HPDE6-E6E7 (cell line): ENCODE data around the gene EXO1.
A peak's percentile ranks its signal among the peaks of the same experiment; 100 is the strongest.
"Not testable (repeated sequence)": the region's sequence is repeated elsewhere in the genome, so short reads cannot be mapped to it uniquely, and the experiment has no call there.

ENCODE experiments used
- DNase-seq: peaks from one replicate; pipeline ENCODE4 v3.0.0; 2011; ENCODE audit warnings: missing footprints; ENCODE audit errors: extremely low spot score

The EXO1 gene

DNA sequence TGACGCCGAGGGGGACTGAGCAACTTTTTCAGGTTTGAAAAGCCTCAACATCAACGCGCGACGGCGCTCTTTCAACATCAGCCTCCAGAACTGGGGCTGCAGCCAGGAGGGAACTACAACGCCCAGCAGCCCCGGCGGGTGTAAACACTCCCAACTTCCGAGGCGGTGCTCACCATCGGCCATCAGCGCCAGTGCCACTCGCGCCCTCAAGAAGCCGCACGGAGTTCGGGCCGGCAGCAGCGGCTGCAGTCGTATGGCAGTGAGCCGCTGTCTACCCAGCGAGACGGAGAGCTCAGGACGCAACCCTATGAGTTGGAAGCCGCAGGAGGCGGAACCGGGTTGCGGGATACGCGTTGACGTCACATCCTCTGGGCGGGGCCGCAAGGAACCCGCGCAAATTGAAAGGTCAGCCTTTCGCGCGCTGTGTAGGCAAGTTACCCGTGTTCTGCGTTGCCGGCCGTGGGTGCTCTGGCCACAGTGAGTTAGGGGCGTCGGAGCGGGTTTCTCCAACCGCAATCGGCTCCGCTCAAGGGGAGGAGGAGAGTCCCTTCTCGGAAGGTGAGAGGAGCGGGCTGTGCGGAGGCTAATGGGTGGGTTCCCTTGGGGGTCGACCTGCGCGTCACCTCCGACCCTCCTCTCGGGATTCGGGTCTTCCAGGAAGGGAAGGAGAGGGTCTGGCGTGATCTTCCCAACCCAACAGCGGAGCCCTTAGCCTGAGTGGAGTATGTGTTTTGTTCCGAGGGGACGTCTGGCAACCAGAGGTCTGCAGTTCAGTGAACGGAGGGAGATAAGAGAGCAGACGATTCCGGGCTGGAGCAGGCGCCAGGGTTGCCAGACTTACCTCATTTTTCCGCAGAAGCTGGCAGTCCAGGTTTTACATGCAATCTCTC, at the start of gene EXO1:
EXO1 (plus strand) TSS at position 409 of the 890 bp plus-strand sequence. CDS start 2,222 bp downstream, outside the sequence.
- peak; percentile 95 for DNase-seq

DNA sequence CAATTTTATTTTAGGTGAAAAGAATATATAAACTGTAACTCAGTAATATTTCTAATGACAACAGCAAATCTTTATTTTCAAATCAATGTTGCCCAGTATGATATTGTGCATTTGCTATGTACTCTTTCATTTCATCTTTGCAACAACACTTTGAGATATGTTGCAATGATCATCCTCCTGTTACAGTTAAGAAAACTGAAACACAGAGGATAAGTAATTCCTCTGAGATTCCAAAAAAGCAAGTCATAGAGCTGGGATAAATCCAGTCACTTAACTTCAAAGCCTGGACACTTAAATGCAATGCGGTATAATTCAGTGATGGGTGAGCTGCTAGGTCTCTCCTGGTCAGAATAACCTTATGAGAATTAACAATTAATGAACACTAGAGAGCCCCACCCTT, 48.6 kb upstream of the EXO1 start:
- no peak for DNase-seq

DNA sequence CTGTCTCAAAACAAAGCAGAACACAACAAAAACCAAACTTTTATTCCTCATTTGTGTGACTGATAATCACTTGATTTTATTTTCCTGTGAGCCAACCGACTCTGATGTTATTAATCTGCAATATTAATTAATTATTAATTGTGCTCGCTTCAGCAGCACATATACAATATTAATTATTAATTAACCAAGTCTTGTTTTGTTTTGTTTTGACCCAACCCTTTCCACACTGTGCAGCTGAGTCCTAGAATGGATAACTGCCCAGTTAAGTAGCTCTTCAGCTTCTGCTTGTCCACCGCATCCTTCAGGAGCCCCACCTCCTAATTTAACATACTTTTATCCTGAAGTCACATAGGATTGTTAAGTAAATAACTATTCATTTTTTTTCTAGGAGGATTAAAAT, 47.4 kb upstream of the EXO1 start:
- no peak for DNase-seq

DNA sequence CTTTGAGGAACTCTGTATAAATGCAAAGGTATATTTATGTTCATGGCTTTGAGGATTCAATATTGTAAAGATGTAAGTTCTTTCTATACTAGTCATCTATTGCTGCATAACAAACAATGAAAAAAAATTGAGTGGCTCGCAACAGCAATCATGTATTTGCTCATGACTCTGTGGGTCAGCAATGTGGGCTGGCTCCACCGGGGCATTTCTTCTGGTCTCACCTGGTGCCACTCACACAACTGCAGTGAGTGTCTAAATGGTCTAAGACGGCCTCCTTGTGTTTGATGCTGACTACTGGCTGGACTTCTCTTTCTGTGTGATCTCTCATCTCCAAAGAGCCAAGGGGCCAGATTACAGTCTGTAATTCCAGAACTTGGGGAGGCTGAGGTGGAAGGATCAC, 45.1 kb upstream of the EXO1 start:
- DNase-seq: no peak

DNA sequence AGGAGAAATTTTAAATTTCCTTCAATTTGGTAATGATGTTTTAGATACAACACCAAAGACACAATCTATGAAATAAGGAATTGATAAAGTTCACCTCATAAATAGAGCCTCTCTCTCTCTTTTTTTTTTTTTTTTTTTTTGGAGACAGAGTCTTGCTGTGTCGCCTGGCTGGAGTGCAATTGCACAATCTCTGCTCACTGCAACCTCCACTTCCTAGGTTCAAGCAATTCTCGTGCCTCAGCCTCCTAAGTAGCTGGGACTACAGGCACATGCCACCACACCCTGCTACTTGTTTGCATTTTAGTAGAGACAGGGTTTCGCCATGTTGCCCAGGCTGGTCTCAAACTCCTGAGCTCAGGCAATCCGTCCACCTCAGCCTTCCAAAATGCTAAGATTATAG, 43.3 kb upstream of the EXO1 start:
- DNase-seq: not testable (repeated sequence)

DNA sequence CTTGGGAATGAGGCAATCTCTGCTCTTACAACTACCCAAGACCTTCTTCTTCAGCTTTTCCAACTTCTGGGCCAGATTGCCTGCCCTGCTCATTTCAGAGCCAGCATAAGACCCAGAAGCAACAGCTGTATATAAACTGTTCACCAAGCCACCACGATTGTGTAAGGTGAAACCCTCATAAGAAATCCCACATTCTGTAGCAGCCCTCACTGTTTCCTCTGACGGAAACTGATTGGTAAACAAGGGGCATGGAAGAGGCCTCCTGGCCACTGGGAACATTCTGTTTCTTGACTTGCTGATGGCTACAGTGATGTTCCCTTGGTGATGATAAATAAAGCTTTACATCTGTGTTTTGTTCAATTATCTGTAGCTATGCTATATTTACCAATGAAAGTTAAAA, 39.7 kb upstream of the EXO1 start:
- DNase-seq: no peak

DNA sequence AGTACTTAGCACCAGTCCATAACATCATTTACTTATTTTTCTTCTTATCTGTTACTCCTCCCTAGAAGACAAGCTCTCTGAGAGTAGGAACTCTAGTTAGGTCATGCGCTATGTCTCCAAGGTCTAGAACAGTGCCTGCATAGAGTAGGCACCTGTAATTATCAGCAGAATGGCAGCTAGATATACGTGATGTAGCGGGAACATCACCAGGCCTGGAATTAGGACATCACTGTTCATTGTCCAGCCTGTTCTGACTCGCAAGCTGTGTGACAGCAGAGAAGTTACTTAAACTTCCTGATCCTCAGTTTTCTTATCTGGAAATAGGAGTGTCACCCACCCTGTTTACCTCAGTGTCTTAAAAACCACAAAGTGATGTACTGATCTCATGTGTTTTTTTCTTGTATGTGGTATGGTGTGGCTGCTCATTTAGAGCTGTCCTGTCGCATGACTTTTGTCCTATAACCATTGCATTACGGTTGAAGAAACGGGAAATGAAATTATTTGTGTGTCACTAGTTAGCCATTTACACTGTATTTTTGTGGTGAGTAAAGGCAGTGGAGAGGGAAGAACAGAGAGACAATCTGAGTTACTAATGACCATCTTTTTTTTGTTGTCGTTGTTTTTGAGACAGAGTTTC, 37.1 kb upstream of the EXO1 start:
- DNase-seq: no peak

DNA sequence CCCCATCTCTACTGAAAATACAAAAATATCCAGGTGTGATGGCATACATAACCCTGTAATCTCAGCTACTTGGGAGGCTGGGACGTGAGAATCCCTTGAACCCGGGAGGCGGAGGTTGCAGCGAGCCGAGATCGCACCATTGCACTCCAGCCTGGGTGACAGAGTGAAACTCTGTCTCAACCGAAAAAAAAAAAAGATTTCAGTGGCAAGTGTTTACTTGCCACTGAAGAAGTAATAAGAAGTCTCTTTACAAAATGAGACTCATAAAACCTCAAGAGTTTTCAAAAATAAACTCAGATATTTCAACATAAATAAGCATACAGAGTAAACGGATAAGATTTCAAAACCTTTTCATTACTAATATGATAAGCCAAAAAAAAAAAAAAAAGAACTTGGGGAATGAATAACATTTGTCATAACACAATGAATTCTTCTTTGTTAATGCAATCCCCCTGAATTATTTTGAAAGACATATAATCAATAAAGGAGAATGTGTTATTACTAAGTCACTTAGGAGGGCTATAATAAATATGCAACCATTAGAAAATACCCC, 34.2 kb upstream of the EXO1 start:
- no peak for DNase-seq

DNA sequence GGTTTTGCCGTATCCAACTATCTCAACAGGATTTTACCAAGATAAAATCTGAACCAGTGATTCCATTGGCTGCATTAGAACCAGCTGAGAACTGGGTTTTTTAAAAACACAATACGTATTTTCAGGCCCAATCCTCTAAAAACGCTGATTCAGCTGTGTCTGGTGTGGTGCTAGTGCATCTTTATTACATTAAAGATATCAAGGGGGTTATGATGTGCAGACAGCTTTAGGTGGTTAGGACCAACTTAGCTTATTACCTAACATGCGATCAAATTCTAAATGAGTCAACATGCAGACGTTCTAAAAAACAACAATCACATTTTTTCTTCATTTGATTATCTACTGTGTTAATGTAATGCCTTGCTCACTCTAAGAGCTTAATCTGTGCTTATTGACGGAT, 32.0 kb upstream of the EXO1 start:
- no peak for DNase-seq

DNA sequence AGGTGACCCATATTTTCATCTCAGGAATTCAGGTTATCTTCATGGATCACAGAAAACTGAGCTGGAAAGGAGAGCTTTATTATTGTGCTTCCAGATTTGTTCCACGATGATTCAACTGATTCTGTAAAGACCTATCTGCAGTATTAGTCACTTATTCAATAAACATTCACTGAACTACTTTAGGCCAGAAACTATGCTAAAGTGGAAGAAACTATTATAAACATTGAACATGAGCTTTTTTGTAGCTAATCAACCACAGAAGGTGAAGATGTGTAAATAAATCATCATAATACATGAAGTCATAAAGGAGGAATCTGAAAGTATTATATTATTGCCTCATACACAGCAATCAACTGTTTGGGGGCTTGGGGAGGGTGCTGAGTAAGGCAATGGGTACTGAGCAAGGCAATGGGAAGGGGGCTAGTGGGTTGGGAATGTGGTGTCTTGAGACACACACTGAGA, 30.6 kb upstream of the EXO1 start:
- no peak for DNase-seq

DNA sequence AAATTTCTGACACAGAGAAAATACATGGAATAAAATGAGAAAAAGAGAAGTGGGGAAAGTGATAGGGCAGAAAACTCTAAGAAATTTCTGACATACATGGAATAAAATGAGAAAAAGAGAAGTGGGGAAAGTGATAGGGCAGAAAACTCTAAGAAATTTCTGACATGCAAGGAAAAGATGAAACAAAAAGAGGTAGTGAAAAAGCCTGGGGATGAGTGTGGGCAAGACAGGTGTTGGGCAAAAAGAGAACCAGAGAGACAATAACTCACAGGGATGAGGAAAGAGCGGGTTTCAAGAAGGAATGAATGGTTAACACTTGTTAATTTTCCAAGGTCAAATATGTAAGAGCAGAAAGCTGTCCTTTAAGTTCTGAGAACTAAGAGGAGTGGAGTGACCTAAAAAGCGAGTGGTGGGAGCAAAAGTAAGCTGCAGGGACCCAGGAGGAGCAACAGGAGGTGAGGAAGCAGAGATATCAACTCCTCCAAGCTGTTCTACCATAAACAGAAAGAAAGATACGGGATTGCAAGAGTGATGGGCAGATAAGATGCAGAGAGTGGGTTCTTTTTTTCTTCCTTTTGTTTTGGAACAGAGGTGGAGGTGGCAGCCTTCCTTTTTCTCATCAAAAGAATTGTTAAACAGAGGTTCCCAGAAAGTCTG, 29.9 kb upstream of the EXO1 start:
- DNase-seq: no peak

DNA sequence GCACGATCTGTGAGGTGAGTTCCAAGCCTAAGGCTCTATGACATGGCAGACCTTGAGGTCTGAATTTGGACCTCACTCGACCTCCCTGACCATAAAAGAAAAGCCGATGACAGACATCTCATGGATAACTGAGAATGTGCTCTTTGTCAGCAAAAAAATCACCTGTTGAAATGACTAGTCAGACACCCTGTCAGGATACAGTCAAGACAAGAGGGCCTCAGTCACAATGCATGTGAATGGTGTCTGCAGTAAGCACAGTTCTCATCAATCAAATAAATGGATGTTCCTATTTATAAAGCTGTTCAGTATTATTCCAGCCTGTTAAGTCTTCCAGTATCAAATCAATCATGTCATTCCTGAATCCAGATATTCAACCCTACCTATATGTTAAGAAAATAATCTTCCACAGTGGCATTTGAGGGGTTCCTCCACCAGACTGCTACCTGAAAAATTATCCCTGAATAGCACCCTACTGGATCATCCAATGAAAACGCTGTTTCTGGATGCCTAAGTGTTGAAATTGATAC, 28.6 kb upstream of the EXO1 start:
- no peak for DNase-seq

DNA sequence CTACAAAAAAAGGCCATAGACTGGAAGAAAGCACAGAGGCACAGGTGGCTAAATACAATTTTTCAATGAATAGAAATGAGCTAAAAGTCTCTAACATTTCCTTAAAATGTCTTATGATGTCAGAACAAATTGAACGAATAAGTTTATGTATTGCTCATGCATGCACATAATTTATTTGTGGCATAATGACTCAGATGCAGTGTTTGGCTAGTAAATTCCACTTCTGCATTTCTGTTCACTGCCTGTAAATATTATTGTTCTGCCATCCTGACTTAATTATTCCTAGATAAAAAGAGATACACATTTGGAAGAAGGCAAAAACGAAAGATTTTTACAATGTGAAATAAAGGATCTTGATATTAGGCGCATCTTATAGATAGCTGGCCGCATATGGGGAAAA, 26.6 kb upstream of the EXO1 start:
- no peak for DNase-seq

DNA sequence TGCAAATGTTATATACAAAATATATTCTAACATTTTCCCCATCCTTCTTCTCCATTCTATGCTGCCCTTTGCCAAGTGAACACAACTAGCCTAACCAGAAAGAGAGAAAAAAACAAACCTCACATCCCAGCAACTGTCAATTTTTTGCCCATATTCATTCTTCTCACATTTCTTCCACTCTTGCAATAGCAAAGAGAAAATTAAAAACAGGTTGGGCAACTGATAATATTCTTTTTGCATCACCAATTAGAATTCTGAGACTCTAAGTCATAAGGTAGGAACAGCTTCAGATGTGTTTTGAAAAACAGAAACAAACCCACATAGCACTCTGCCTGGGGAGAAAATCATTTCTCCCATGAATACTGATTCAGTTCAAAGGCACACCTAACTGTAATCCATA, 25.2 kb upstream of the EXO1 start:
- DNase-seq: no peak

DNA sequence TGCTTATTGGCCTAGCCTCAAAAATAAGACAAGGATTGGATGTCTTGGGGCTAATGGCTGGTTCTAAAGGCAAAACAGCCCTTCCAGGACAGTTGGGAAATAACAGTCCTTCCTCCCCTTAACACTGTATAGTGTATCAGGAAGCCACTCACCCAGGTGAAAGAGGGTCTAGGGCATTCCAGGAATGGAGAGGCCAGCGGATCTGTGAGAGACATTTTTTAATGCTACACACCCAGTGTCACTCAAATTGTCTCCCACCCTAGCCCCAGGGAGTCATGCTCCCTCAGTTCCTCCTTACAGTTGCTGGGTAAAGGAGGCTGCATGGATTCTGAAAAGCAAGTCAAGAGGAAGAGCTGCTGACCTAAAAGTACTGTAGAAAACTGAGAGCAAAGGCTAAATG, 24.1 kb upstream of the EXO1 start:
- DNase-seq: no peak

DNA sequence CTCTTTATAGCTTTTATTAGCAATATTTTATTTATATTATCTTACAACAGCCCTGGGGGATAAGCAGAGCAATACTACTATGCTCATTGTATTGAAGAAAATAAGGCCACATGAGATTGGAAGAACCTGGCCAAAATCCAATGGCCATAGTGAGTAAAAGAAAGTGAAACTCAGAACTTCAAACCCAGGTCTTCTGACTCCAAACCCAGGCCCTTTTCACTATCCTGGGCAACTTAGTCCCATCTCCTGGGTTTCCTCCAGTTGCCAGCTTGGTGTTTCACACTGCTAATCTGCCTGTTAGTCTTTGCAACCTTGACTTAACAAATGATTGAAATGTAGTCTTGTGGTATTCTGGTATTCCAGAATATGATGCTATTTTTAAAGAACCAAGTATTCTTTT, 22.4 kb upstream of the EXO1 start:
- no peak for DNase-seq

DNA sequence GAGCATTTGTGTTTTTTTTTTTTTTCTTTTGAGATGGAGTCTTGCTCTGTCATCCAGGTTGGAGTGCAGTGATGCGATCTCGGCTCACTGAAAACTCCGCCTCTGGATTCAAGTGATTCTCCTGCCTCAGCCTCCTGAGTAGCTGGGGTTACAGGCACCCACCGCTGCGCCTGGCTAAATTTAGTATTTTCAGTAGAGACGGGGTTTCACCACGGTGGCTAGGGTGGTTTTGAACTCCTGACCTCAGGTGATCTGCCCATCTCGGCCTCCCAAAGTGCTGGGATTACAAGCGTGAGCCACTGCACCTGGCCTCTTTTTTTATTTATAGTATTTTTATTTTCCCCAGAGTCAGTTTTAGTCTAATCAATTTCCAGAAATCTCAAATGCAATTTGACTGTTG, 21.4 kb upstream of the EXO1 start:
- DNase-seq: not testable (repeated sequence)

DNA sequence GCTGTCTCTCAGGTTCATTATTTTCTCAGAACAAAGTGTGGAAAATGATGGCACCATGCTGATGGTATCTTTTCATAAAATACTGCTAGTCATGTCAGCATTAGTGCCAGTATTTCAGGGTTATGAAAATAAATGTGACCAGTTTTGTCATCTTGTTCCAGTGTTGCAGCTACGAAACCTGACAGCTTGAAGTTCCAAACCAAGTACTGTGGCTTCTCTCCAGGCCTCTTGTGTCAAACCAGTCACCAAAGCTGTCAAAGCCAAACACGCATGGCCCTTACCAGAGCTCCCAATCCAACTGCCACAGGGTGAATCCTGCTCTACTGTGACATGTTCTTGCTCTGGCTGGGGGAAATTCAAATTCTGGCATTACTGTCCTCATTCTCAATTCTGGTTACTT, 20.7 kb upstream of the EXO1 start:
- DNase-seq: no peak

DNA sequence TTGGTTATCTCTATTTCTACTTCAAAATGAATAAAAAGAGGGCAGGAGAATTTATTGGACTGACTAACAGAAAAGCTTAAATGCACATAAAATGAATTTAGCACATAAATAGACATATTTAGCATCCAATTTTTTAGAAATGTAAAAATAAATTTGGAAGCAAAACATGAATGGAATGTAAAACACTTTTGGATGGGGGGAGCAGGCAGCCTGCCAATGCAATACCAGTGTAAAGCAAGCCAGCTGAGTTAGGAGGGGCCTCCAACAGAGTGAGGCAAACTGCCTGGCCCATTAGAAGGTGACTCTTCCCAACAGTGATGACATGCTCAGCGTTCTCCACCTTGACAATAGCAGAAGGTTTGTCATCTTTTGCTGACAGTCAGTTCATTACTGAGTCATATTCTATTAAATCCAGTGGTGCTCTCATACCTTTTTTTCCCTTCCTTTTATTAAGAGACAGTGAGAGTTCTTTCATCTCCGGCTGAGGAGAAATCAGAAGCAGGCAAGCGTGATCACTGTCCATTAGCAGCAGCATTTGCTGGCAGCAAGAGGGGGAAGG, 19.5 kb upstream of the EXO1 start:
- peak; percentile 23 for DNase-seq

DNA sequence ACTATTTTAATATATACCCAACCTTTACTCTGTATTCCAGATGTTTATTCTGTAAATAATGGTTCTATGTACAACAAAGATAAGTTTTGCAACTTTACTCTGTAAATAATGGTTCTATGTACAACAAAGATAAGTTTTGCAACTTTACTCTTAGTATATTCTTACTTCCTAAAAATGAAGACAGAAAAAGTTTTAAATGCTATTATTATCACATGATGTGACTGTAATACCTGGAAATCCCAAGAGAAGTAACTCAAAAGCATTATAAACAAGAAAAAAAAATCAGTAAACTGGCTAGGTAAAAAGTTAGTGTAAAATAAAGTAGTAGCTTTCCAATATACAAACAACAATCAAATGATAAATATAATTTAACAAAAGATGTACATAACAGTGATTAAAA, 18.5 kb upstream of the EXO1 start:
- DNase-seq: no peak

DNA sequence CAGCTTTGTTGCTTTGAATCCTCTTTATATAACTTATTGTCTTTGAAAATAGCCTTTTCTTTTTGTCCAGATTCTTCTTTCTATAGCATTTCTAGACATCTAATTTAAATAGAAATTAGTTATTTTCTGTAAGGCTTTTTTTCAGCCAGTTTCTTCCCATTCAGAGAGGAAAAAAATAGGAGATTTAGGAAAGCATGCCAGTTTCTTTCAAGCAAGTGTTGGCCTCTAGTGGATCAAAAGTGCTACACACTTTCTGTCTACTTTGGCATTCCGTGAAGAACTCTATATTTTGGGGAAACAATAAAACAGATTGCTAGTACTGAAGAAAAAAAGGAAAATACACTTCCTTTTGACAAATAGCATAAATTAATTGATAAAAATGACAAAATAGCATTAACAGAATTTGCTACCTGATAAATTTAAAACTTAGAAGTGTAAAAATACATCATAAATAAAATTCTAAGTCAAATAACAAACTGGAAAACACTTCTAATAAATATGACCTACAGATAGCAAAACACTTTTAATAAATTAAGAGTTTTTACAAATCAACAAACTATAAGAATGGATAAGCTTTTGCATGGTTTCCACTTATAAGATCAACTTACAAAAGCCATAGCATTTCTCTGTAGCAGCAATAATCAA, 13.1 kb upstream of the EXO1 start:
- DNase-seq: no peak
